Endothelial cell (in vitro differentiated cells): ENCODE data around the gene GNL3. TPM values are rescaled to one million over a fixed set of nuclear protein-coding genes. Genes with fewer than 3 reads are reported as not detected.

Experiments used
- DNase-seq: peaks from one replicate; pipeline ENCODE4 v3.0.0; 2021; ENCODE audit warnings: low spot score
- H3K27ac Mint-ChIP-seq: one replicate; pipeline ENCODE4 v1.8.0; 2021; ENCODE audit warnings: mixed read lengths, inconsistent platforms; ENCODE audit not compliant: unreplicated experiment
- H3K27me3 Mint-ChIP-seq: one replicate; pipeline ENCODE4 v1.8.0; 2021; ENCODE audit warnings: mild to moderate bottlenecking, moderate library complexity, mixed read lengths, inconsistent platforms; ENCODE audit not compliant: unreplicated experiment
- H3K36me3 Mint-ChIP-seq: one replicate; pipeline ENCODE4 v1.8.0; 2021; ENCODE audit warnings: mild to moderate bottlenecking, low read depth, mixed read lengths, inconsistent platforms; ENCODE audit not compliant: unreplicated experiment
- H3K4me1 Mint-ChIP-seq: one replicate; pipeline ENCODE4 v1.8.0; 2021; ENCODE audit warnings: mild to moderate bottlenecking, mixed read lengths, inconsistent platforms; ENCODE audit not compliant: unreplicated experiment
- H3K4me3 Mint-ChIP-seq: one replicate; pipeline ENCODE4 v1.8.0; 2021; ENCODE audit warnings: mild to moderate bottlenecking, mixed read lengths, inconsistent platforms; ENCODE audit not compliant: unreplicated experiment
- H3K9me3 Mint-ChIP-seq: one replicate; pipeline ENCODE4 v1.8.0; 2021; ENCODE audit warnings: mixed read lengths, inconsistent platforms; ENCODE audit not compliant: unreplicated experiment
- total RNA-seq: library from RNA; stranded (reverse); fragmentation: NEBNext Ultra II Directional; extraction: Animal tissue kit (Norgen Biotek cat#: 25700); gene quantifications from one replicate; pipeline ENCODE4 v1.2.1, GENCODE V29; 2021; ENCODE audit not compliant: unreplicated experiment
- TF ChIP-seq, protein P1 (sequence below): fragments of 200-600 bp; sonication (generic); IDR thresholded peaks from one replicate; pipeline ENCODE4 v1.5.0; 2021; ENCODE audit warnings: antibody characterized with exemption; ENCODE audit not compliant: unreplicated experiment

Gene GNL3
- total RNA-seq, 1 donor from 2014 or later: 50.0 TPM

DNA sequence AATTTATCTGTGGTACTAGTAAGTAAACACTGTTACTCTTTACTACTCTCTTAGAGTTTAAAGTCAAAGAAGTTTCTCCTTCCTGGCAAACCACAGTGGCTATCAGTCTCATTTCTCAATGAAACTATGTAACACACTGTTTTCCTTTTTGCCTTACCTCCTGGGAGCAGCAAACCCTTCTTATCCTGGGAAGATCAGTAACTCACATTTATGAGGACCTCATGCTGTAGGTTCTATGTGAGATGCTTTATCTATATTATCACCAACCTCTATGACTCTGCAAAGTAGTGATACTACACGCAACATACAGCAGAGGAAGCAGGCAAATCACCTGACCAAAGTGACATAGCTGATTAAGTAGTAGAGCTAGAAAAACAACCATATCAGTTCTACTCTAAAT, 35.4 kb upstream of the GNL3 start:
- Mint-ChIP-seq H3K4me3 (no peak overlapping the region), H3K27ac (no peak overlapping the region), H3K4me1 (no peaks in the 10 kb centered on the region), H3K9me3 (no peaks in the 10 kb centered on the region), H3K36me3 (peaks cover 25% of the 10 kb centered on the region), H3K27me3 (no peaks in the 10 kb centered on the region)
- TF ChIP-seq, protein P1, sequence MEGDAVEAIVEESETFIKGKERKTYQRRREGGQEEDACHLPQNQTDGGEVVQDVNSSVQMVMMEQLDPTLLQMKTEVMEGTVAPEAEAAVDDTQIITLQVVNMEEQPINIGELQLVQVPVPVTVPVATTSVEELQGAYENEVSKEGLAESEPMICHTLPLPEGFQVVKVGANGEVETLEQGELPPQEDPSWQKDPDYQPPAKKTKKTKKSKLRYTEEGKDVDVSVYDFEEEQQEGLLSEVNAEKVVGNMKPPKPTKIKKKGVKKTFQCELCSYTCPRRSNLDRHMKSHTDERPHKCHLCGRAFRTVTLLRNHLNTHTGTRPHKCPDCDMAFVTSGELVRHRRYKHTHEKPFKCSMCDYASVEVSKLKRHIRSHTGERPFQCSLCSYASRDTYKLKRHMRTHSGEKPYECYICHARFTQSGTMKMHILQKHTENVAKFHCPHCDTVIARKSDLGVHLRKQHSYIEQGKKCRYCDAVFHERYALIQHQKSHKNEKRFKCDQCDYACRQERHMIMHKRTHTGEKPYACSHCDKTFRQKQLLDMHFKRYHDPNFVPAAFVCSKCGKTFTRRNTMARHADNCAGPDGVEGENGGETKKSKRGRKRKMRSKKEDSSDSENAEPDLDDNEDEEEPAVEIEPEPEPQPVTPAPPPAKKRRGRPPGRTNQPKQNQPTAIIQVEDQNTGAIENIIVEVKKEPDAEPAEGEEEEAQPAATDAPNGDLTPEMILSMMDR: no peak
- no peak for DNase-seq

DNA sequence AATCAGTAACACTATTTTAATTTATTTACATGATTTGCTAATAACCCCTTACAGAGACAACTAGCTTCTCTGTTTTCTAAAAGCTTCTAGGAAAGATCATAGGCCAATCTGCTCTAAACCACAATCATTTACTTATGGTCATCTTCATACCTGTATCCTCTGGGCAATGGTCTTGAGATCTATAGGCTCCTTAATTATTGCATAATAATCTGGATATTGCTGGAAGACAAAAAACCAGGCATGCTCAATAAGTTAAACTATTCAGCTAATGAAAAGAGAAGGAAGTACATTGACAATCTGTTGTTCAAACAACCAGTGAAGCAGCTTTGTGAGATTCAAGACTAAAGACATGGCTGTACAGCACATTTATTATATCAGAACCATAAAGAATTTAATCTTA, 34.2 kb upstream of the GNL3 start:
- Mint-ChIP-seq H3K4me1 (no peaks in the 10 kb centered on the region), H3K36me3 (peaks cover 28% of the 10 kb centered on the region), H3K9me3 (no peaks in the 10 kb centered on the region), H3K4me3 (no peak overlapping the region), H3K27ac (no peak overlapping the region), H3K27me3 (no peaks in the 10 kb centered on the region)
- TF ChIP-seq, protein P1: no peak
- no peak for DNase-seq

DNA sequence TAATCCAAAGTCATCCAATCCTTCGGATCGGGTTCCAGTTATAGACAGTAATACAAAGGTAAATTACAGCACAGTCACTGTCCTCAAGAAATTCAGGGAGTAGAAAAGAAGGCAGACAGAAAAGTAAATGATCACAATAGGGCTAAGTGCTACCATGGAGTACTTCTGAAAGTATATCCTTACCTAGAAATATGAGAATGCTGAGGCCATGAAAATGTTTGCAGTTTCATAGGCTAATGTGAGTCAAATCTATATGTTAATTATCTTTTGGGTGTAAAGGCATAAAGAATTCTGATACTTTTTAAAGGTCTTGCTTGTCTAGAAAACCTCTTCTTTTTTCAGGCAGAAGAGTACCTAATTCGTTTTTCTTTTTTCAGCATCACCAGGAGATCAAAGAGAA, 29.9 kb upstream of the GNL3 start:
- Mint-ChIP-seq H3K4me3 (no peak overlapping the region), H3K9me3 (no peaks in the 10 kb centered on the region), H3K27me3 (no peaks in the 10 kb centered on the region), H3K36me3 (peaks cover 21% of the 10 kb centered on the region), H3K27ac (no peak overlapping the region), H3K4me1 (no peaks in the 10 kb centered on the region)
- TF ChIP-seq, protein P1: no peak
- DNase-seq: no peak

DNA sequence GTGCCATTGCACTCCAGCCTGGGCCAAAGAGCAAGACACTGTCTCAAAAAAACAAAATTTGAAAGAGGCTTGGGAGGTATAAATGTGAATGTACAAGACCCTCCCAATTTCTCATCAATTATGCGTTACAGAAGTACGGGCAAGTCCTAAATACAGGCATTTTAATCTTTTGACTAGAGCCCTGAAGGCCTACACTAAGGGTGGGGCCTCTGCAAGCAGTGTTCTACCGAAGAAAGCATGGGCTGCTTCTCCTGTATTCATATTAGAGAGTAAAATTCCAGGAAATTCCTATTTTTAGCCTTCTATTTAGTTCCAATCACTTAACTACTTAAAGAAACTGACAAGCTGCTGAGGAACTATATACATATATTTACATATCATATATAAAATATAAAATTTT, 25.8 kb upstream of the GNL3 start:
- H3K4me1 Mint-ChIP-seq: peaks cover 11% of the 10 kb centered on the region
- H3K27ac Mint-ChIP-seq: no peak overlapping the region
- H3K4me3 Mint-ChIP-seq: no peak overlapping the region
- no peak for DNase-seq
- peaks cover 2% of the 10 kb centered on the region for H3K27me3 Mint-ChIP-seq
- H3K9me3 Mint-ChIP-seq: no peaks in the 10 kb centered on the region
- H3K36me3 Mint-ChIP-seq: peaks cover 25% of the 10 kb centered on the region
- TF ChIP-seq, protein P1: no peak

DNA sequence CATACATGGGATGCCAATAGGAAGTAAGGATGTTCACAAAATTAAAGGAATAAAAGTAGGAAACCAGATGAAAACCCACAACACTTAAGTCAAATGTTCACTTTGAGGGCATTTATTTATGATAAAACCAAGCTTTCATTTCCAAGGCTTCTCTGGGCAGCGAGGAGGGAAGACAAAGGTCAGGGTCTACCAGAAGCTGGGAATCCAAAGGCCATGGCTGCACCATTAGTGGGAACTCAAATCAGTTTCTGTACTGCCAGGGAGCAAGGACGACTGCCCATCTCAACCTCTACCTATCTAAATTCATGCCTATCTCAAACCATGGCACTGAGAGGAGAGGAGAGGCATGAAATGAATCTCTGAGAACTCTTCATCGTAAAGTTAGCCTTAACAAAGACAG, 22.7 kb upstream of the GNL3 start:
- H3K27me3 Mint-ChIP-seq: peaks cover 2% of the 10 kb centered on the region
- no peak overlapping the region for H3K27ac Mint-ChIP-seq
- H3K9me3 Mint-ChIP-seq: no peaks in the 10 kb centered on the region
- TF ChIP-seq, protein P1: no peak
- H3K4me1 Mint-ChIP-seq: peaks cover 19% of the 10 kb centered on the region
- H3K4me3 Mint-ChIP-seq: no peak overlapping the region
- peaks cover 22% of the 10 kb centered on the region for H3K36me3 Mint-ChIP-seq
- DNase-seq: no peak
